Fibroblast of lung (primary cell): ENCODE results near the gene CEP290. TPM values are rescaled to one million over a fixed set of nuclear protein-coding genes. Genes with fewer than 3 reads are reported as not detected.

Source experiments
- DNase-seq, 2 donors: peaks; one replicate each; pipeline versions ENCODE4 v3.0.0 to v3.0.0-alpha.2; 2010; ENCODE audit warnings: low read depth in 2 of 2
- H2AFZ ChIP-seq: 2 replicates; pipeline ENCODE4 v1.5.1; 2012; ENCODE audit warnings: low read length, control low read depth, inconsistent platforms
- H3K27ac ChIP-seq: 2 replicates; pipeline ENCODE4 v1.5.1; 2011; ENCODE audit warnings: low read length, control low read depth; ENCODE audit not compliant: insufficient read depth
- H3K27me3 ChIP-seq: 2 replicates; pipeline ENCODE4 v1.5.1; 2011; ENCODE audit warnings: mild to moderate bottlenecking, low read length; ENCODE audit not compliant: control insufficient read depth, insufficient read depth
- H3K36me3 ChIP-seq: 2 replicates; pipeline ENCODE4 v1.5.1; 2011; ENCODE audit warnings: low read length; ENCODE audit not compliant: control insufficient read depth, insufficient read depth
- H3K4me1 ChIP-seq: 2 replicates; pipeline ENCODE4 v1.5.1; 2011; ENCODE audit warnings: low read length; ENCODE audit not compliant: control insufficient read depth, insufficient read depth; ENCODE audit errors: extremely low read depth
- H3K4me2 ChIP-seq: 2 replicates; pipeline ENCODE4 v1.5.1; 2011; ENCODE audit warnings: low read length, control low read depth; ENCODE audit not compliant: insufficient read depth; ENCODE audit errors: extremely low read depth
- H3K4me3 ChIP-seq, 4 experiments: fragments of 200-600 bp in 1 of 4; sonication (generic) in 1 of 4; replicated peaks in 1 of 4; 2 replicates each; pipeline ENCODE4 v1.5.1; 2011 to 2016; ENCODE audit warnings: low read length in 4 of 4, low read depth in 3 of 4, mild to moderate bottlenecking in 3 of 4, control low read depth in 2 of 4, inconsistent platforms in 1 of 4, mixed read lengths in 1 of 4; ENCODE audit not compliant: insufficient read depth in 1 of 4; ENCODE audit errors: control extremely low read depth in 1 of 4
- H3K79me2 ChIP-seq: 2 replicates; pipeline ENCODE4 v1.5.1; 2012; ENCODE audit warnings: mild to moderate bottlenecking, low read length, inconsistent platforms; ENCODE audit not compliant: control insufficient read depth, insufficient read depth
- H3K9ac ChIP-seq: 2 replicates; pipeline ENCODE4 v1.5.1; 2011; ENCODE audit warnings: mild to moderate bottlenecking, low read length, control low read depth; ENCODE audit not compliant: insufficient read depth
- H3K9me3 ChIP-seq: 2 replicates; pipeline ENCODE4 v1.5.1; 2012; ENCODE audit warnings: low read depth, low read length; ENCODE audit not compliant: control insufficient read depth, insufficient read depth
- H4K20me1 ChIP-seq: 2 replicates; pipeline ENCODE4 v1.5.1; 2011; ENCODE audit warnings: low read length; ENCODE audit not compliant: control insufficient read depth, insufficient read depth; ENCODE audit errors: extremely low read depth
- CTCF ChIP-seq, 2 donors: IDR thresholded peaks in 1 of 2; conservative IDR thresholded peaks in 1 of 2; 1 replicate in 1 of 2; 2 replicates in 1 of 2; pipeline ENCODE4 v1.5.1; 2011 to 2012; ENCODE audit warnings: low read length in 2 of 2, control low read depth in 1 of 2, inconsistent platforms in 1 of 2, low read depth in 1 of 2, mild to moderate bottlenecking in 1 of 2
- EZH2 ChIP-seq: IDR thresholded peaks from 2 replicates; pipeline ENCODE4 v1.5.1; 2012; ENCODE audit warnings: low read length, control low read depth, mild to moderate bottlenecking; ENCODE audit errors: missing control alignments
- polyA plus RNA-seq, 2 donors: library from polyadenylated mRNA; depleted of rRNA in 1 of 2; stranded (reverse) in 1 of 2; unstranded in 1 of 2; fragments of >200 nt; gene quantifications; 2 replicates each; pipeline ENCODE4 v1.2.1, GENCODE V29; 2011 to 2012; ENCODE audit warnings: missing spikeins in 1 of 2
- total RNA-seq: library from RNA; depleted of rRNA; stranded (reverse); fragments of >200 nt; gene quantifications from 2 replicates; pipeline ENCODE4 v1.2.1, GENCODE V29; 2014

Gene CEP290
- total and polyA plus RNA-seq, 2 donors (not counting 1 experiment from before 2014, with no cell fraction given): 8.0 to 12.6 TPM

- no peak for TF ChIP-seq EZH2
- TF ChIP-seq CTCF (conservative IDR thresholded peaks at IDR 0.05 in 1 of 2, IDR thresholded peaks at IDR 0.05 in 1 of 2; ENCODE audit: low read depth in 1 of 2, low read length in 2 of 2): no peak
Observed at GRCh38 chr12:88029093-88029665, 112.7 kb downstream of the CEP290 start, which contains the start of gene C12orf50. C12orf50 (minus strand) TSS chr12:88029401; CDS start chr12:88026962, 2,439 bp downstream.

DNA sequence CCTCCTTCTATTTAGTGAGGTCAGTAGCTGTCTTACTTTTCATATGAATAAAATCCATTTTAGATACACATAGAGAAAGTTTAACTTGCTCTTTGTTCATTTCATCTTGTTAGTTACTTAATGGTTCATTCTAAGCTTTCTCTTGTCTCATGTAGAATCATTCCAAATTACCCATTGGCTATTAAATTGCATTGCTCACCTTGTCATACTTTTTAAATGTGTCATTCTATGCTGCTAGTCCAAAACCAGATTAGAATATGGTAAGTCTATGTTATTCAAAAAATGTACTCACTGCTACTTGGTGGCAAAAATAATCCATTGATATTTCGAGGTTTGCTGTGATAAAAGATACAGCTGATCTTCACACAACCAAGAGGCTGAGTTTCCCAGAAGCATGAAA, 115.7 kb downstream of the CEP290 start:
- DNase-seq: no peak
- H3K4me1 ChIP-seq: no peaks in the 10 kb centered on the region
- H3K27ac ChIP-seq: no peak overlapping the region
- no peak overlapping the region for H3K9ac ChIP-seq
- H3K27me3 ChIP-seq: peaks cover 2% of the 10 kb centered on the region
- no peaks in the 10 kb centered on the region for H3K9me3 ChIP-seq
- H2AFZ ChIP-seq: no peak overlapping the region
- H3K4me2 ChIP-seq: no peak overlapping the region
- H3K4me3 ChIP-seq: no peak overlapping the region
- H3K36me3 ChIP-seq: no peaks in the 10 kb centered on the region
- no peak for TF ChIP-seq EZH2
- no peak for TF ChIP-seq CTCF (conservative IDR thresholded peaks at IDR 0.05 in 1 of 2, IDR thresholded peaks at IDR 0.05 in 1 of 2; ENCODE audit: low read depth in 1 of 2, low read length in 2 of 2)
- no peaks in the 10 kb centered on the region for H3K79me2 ChIP-seq
- H4K20me1 ChIP-seq: no peaks in the 10 kb centered on the region

More at GRCh38 chr12:88029093-88029665, 112.7 kb downstream of the CEP290 start, which contains the start of gene C12orf50:
- Histone ChIP-seq H3K4me3 (no peak within 1 kb of the TSS), H3K27me3 (peaks cover 2% of the 10 kb centered on the region), H3K36me3 (no peaks in the 10 kb centered on the region), H4K20me1 (no peaks in the 10 kb centered on the region), H3K4me2 (no peak within 1 kb of the TSS), H3K27ac (no peak within 1 kb of the TSS), H3K9me3 (no peaks in the 10 kb centered on the region), H3K79me2 (no peaks in the 10 kb centered on the region), H3K4me1 (no peaks in the 10 kb centered on the region), H2AFZ (no peak within 1 kb of the TSS), H3K9ac (no peak within 1 kb of the TSS)
- DNase-seq: no peak

DNA sequence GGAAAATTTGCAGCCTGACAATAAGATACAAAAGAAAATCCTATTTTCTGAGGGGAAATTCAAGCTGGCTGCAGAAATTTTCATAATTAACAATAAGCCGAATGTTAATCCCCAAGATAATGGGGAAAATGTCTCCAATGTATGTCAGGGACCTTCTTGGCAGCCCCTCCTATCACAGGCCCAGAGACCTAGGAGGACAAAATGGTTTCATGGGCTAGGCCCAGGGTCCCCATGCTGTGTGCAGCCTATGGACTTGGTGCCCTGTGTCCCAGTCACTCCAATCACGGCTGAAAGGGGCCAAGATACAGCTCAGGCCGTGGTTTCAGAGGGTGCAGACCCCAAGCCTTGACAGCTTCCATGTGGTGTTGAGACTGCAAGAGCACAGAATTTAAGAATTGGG, 123.9 kb downstream of the CEP290 start:
- Histone ChIP-seq H3K4me3 (no peak overlapping the region), H3K9me3 (no peaks in the 10 kb centered on the region), H3K79me2 (no peaks in the 10 kb centered on the region), H3K27me3 (no peaks in the 10 kb centered on the region), H3K36me3 (no peaks in the 10 kb centered on the region), H3K27ac (no peak overlapping the region), H3K9ac (no peak overlapping the region), H4K20me1 (no peaks in the 10 kb centered on the region), H2AFZ (no peak overlapping the region), H3K4me2 (no peak overlapping the region), H3K4me1 (no peaks in the 10 kb centered on the region)
- DNase-seq: no peak
- TF ChIP-seq EZH2: no peak
- no peak for TF ChIP-seq CTCF (conservative IDR thresholded peaks at IDR 0.05 in 1 of 2, IDR thresholded peaks at IDR 0.05 in 1 of 2; ENCODE audit: low read depth in 1 of 2, low read length in 2 of 2)
